ENCODE measurements around the gene CYFIP1.
"Not testable (repeated sequence)": the region's sequence is repeated elsewhere in the genome, so short reads cannot be mapped to it uniquely, and the experiment has no call there.

The CYFIP1 gene

DNA sequence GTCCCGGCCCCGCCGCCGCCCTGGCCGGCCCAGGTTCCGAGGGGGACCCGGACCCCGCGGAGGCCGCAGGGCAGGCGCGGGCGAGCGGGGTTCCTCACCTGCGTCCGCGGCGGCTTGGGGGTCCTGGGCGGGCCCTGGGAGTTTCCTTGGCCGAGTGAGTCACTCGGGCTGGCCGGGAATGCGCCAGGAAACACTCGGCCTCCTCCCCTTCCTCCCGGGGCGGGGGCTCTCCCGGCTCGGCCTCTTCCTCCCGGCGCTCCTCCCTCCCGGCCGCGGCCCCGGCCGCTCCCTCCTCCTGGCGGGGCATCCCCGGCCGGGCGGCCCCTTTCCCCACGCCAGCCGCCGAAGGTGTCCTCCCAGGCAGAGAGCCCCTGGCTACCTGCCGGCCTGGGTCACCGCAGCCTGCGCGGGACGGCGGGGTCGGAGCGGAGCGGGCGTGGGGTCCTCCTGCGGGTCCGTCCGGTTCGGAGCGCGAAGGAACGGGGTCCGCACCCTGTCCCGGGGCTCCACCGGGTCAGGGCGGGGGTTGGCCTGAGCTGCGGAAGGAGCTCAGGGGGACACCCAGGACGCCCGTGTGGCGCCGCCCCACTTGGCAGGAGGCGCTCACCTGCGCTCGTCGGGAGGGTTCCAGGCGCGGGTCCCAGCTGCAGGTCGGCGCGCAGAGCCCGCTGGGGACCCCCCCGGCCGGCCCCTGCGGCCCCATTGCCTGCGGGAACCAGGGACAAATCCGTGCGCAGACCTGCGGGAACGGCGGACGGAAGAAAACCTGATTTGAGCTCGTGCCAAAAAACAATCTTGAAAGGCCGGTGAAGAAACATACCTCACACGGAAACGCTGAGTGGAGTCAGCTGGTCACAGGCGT lies at the start of gene CYFIP1:
Gene CYFIP1, minus strand, starts transcription at position 180 of the 862 bp plus-strand sequence. CDS start 33,083 bp downstream, outside the sequence.
- DNase-seq (ENCODE audit: low read depth) = peak; percentile 57

DNA sequence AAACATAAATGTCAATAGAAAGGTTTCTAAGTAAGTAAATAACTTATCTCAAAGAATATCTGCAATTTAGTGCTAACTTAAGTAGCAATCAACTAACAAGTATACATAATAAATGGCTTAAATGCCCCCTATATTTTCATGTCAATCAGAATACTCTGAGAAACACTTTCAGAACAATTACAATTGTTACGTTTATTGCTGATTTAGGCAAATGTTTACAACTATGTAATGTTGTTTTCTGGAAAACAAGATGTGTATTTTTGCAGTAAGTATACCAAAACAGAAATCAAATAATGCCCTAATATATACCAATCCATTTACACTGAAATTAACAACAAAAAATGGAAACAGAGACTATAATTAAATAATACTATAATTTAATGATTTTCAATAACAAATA lies 46.0 kb upstream of the CYFIP1 start:
- DNase-seq (ENCODE audit: low read depth) = no peak

DNA sequence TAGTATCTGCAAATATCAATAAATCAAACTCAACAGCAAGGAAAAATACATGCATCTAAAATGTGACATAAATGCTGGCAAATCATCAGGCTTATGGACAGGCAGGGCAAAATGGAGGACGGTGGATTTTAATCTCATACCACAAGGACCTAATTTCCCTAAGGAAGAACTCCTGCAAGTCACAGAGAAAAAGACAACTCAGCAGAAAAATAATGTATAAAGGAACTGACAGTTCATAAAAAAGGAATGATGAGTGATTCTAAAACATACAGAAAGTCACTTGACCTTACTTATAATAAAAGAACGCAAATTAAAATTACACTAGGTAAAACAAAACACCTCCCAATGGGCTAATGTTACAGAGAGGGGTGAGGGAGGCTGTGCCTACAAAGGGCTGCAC lies 42.0 kb upstream of the CYFIP1 start:
- DNase-seq (ENCODE audit: low read depth) = no peak

DNA sequence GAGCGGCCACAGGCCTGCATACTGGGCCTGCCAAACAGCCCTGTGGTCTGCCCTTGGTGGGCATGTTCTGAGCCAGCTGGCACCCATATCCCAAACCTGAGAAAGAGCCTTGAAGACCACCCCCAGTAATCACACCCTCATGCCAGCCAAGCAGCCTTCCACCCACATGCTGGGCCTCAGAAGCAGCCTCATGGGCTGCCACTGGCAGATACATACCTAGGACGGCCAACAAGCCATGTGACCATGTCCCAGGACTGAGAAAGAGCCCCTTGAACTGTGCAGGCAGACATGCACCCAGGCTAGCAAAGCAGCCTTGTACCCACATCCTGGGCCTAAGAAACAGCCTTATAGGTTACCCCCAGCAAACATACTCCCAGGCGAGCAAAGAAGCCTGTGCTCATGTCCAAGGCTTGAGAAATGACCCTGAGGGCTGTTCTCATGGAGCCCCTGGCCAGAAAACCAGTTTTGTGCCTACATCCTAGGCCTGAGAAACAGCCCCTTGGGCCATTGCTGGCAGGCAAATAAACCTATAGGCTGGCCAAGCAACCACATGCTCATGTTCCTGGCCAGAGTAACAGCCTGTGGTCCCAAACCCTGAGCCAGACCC lies 34.3 kb upstream of the CYFIP1 start:
- no peak for DNase-seq (ENCODE audit: low read depth)

DNA sequence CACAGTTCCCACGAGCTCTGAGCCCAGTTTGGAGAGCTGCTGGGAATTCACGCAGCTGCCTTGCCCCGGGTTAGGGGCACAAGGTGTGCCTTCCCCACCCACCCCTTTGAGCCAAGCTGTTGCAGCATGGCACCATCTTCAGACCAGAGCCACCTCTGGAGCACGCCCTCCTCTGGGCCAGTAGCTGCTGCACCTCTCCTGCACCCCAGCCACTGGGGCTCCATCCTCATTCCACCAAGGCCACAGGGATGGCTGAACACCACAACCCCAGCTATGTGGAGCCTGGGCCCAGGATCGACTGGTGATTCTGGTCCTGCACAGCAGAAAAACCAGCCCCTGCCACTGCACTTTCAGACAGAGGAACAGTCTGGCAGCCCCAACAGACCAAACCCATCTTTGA lies 33.5 kb upstream of the CYFIP1 start:
- DNase-seq (ENCODE audit: low read depth) = no peak

GRCh38 chr15:23012616-23013015 lies 32.4 kb upstream of the CYFIP1 start:
- not testable (repeated sequence) for DNase-seq (ENCODE audit: low read depth)

DNA sequence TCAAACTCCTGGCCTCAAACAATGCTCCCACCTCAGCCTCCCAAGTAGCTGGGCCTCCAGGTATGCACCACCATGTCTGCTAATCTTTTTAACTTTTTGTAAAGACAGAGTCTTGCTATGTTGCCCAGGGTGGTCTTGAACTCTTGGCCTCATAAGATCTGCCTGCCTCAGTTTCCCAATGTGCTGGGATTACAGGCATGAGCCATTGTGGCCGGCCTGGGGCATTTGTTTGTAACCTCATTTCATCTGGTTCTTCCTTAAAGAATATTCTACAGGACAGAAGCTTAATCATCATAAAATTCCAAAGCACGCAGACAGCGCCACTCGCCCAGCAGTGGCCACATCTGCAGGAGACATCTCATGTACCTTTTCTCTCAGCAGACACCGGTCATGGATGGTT lies 23.6 kb upstream of the CYFIP1 start:
- no peak for DNase-seq (ENCODE audit: low read depth)

DNA sequence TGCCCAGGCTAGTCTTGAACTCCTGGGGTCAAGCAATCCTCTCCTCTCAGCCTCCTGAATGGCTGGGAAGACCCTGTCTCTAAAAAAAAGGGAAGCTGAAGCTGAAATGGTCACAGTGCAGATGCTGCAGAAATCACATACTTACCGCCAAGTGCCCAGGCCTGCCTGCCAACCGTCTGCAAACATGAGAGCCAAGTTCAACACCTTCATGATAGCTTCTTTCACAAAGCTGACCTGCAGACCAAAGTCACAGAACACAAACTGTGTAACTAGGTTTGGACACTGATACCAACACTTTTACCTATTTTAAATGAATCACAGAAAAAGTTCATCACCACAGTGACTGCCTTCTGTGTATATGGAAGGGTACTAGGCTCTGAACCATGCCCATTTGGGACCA lies 22.8 kb upstream of the CYFIP1 start:
- no peak for DNase-seq (ENCODE audit: low read depth)

GRCh38 chr15:22995795-22996194 lies 15.6 kb upstream of the CYFIP1 start:
- no peak for DNase-seq (ENCODE audit: low read depth)

DNA sequence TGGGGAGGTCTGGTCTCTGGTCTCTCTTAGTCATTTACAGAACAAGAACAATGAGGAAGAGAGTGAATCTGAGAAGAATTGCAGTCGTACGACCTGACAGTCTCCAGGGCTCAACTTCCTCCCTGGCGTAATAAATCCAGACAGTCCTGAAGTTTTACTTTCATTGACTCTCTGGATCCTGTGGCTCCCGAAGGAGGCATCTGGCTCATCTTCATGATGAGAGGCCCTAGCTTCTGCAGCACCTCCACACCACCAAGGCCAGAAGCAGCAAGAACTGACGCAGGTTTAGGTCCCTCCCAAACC lies 11.8 kb upstream of the CYFIP1 start:
- no peak for DNase-seq (ENCODE audit: low read depth)

DNA sequence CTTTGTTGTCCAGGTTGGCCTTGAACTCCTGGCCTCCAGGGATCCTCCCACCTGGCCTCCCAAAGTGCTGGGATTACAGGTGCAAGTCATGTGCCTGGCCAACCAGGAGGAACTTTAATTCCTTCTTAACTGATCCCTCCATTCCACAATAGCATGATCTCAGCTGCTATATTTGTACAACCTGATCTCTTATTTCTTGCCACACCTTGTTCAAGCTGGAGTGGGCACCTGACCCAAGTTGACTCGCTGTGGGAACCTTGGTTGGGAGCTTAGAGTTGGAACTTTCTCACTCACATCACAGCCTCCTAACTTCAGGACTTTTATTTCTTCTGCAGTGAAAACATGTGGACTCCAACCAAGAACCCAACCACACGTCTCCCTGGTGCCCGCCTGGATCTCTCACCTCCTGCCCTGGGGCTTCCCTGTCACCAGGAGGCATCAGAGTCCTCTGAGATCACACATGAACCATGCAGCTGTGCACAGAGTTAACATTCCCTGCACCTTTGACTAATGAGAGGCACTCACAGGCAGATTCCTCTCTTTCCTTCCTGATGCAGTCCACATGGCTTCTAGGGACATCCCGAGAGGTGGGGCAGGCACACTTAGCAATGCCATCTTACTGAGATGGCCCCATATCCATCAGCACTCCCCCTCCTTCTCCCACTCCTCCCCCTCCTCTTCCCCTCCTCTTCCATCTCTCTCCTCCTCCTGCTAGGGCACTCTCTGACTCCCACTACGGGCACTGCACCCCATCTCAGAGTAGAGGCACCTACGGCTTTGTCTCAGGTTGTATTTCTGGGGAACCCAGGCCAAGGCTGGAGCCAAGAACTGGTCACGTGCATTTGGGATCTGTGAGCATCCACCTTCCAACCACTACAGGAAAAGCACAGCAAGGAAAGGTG lies 9.7 kb upstream of the CYFIP1 start:
- no peak for DNase-seq (ENCODE audit: low read depth)

DNA sequence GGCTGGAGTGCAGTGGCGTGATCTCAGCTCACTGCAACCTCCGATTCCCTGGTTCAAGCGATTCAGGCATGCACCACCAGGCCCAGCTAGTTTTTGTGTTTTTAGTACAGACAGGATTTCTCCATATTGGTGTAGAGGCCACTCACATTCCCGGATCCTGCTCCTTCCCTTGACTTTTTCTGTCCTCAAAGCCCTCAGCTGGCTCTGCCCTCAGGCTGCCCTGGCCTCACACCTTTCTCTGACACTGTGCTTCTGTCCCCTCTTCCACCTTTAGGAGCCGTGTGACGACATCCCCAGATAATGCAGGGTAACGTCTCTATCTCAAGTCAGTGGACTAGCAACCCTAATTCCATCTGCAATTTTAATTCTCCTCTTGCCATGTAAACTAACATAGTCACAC lies 8.6 kb upstream of the CYFIP1 start:
- DNase-seq (ENCODE audit: low read depth) = no peak

GRCh38 chr15:22981931-22982330 lies 1.8 kb upstream of the CYFIP1 start:
- not testable (repeated sequence) for DNase-seq (ENCODE audit: low read depth)

- no peak for DNase-seq (ENCODE audit: low read depth)
These were observed 1.1 kb upstream of the CYFIP1 start for GRCh38 chr15:22981051-22981840.

DNA sequence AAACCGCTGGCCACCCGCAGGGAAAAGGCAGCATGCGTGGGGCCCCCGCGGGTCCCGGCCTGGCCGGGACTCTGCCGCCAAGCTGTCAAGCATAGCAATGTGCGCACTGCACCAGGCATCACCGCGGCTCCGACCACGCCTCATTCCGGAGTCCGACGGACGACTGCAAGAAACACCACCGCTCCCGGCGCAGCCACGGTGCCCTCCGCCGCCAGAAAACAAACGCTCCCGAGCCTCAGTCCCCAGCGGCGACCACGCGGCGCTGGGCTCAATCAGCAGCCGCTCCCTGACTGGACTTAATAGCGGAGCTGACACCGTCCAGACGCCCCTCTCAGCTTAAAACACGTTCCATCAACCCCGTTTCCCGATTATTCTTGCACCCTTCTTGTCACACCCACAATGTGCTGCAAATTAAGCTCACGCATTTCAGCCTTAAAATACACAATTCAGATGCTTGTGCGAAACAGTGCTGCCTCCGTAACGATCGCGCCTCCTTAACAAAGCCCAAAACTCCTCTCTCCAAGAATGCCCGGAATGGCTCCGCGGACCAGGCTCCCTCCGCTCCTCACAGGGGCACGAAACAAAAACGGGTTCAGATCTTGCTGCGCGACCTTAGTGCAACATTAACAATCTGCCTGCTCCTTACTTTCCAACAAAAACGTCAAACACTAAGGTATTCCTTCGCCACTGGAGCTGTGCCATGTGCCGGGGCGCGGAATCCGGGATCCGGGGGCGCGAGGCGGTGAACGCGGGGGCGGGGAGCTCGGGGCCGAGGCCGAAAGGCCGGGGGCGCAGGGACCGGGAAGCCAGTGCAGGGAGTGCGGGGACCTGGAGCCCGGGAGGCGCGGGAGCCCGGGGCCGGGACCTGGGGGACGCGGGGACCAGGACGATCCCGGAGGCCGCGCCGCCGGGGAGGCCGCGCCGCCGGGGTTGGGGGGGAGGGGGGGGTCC lies 655 bp downstream of the CYFIP1 start:
- DNase-seq (ENCODE audit: low read depth) = peak; percentile 24

- no peak for DNase-seq (ENCODE audit: low read depth)
These were observed 1.4 kb downstream of the CYFIP1 start for GRCh38 chr15:22978691-22979237.

- no peak for DNase-seq (ENCODE audit: low read depth)
These were observed 5.4 kb downstream of the CYFIP1 start for GRCh38 chr15:22974745-22975144.

DNA sequence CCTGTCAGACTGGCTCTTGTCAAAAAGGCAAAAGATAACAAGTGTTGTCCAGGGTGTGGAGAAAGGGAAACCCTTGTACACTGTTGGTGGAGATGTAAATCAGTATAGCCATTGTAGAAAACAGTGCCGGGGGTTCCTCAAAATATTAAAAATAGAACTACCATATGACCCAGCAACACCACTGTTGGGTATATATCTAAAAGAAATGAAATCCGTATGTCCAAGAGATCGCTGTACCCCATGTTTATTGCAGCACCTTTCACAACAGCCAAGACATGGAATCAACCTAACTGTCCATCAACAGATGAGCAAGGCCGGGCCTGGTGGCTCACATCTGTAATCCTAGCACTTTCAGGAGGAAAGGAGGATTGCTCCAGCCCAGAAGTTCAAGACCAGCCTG lies 6.2 kb downstream of the CYFIP1 start:
- DNase-seq (ENCODE audit: low read depth) = no peak

- DNase-seq (ENCODE audit: low read depth) = no peak
These were observed 6.9 kb downstream of the CYFIP1 start for GRCh38 chr15:22973286-22973685.

- no peak for DNase-seq (ENCODE audit: low read depth)
These were observed 10.7 kb downstream of the CYFIP1 start for GRCh38 chr15:22969489-22969888.
